Activated CD4-positive, alpha-beta T cell treated with anti-CD3 and anti-CD28 coated beads, Interleukin-2, amount 50 U/mL, for 16 hours (primary cell): ENCODE measurements around the gene SCAP.

ENCODE experiments used
- DNase-seq: peaks from one replicate; pipeline ENCODE4 v3.0.0-alpha.2; 2020

SCAP gene

DNA sequence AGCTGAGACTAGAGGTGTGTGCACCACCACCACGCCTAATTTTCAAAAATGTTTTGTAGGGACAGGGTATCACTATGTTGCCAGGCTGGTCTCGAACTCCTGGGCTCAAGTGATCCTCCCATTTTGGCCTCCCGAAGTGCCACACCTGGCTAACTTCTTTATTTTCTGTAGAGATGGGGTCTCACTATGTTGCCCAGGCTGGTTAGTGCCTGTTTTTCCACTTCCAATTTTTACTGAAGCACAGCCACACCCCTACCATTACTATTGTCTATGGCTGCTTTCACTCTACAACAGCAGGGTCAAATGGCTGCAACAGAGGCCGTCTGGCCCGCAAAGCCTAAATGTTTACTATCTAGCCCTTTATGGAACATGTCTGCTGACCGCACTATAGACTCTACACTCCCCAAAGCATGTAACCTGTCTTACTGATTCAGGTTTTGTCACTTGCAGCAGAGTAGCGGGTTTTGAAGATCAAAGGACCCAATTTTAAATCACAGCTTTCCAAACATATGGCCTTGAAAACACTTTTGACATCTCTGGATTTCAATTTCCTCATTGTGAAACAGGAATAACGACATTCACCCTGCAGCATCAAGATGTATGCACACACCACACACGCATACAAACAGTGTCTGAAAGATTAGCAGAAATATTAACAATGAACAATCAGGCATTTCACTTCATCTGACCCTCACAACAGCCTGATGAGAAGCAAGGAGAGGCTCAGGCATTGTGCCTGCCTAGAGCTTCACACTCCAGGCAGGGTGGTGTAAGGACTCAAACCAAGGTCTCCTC is 46.1 kb downstream of the SCAP start:
- DNase-seq, result no peak

DNA sequence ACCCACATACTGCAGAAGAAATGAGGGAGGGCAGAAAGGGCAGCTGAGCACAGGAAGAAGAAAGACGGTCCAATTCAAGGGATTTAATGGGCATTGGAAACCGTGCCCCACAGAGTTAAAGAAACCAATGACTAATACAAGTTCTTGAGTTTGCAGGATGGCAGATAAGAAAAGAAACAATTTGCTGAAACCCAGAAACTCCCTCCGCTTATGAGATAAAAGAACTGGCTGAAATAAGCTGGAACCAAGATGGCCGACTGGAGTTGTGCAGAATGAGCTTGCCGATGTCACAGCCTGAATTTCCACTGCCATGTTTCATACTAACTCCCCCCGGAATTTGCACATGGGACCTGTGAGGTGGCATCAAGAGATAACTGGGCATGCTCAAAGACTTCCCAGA is 47.1 kb downstream of the SCAP start:
- no peak for DNase-seq

DNA sequence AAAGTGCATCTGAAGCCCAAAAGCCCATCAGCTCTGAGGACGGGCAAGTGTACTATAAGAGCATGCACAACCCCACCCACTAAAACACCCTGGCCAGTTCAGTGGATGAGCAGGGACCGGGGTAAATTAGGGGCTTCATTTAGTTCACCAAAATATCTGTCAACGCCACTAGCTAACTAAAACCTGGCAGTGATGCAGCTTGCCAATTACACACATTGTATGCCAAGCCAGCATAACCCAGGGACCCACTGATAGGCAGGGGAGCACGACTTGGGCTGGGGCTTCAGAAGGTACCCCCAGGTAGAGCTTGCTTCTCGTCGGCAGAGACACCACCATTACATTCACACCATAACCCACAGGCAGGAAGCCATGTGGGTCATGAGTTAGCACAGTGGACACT is 47.9 kb downstream of the SCAP start:
- DNase-seq, result no peak

DNA sequence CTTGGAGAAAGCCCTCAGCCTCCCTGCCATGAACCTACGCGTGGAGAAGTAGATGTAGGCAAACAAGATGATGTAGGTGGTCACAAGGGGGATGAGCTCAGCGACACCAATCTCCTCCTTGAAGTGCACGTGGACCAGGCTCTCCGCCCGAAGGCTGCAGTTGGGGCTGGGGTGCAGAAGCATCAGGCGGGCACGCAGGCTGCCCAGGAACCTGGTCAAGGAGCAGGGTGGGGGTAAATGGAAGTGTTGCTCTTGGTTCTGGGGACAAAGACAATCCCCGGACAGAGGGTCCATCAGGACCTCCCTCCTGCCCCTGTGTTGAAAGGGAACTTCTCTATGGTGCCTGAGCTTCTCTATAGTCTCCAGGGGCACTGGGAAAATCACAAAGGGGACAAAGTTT is 49.8 kb downstream of the SCAP start:
- DNase-seq, result no peak

DNA sequence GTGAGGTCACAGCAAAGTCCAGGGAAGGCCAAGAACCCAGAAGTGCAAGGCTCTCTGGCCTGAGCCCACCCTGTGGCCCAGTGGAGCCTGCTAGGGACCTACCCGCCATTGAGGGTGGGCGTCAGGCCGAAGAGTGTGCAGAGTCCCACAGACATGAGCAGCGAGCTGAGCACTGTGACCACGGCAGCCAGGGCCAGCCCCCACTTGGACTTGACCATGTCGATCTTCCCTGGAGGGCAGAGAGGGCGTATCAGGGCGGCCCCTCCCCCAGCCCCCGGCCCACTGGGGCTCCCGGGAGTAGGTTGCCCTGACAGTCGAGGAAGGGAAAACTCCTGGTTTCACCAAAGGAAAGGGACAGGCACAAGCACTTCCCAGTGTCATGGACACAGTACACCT is 50.4 kb downstream of the SCAP start:
- no peak for DNase-seq

DNA sequence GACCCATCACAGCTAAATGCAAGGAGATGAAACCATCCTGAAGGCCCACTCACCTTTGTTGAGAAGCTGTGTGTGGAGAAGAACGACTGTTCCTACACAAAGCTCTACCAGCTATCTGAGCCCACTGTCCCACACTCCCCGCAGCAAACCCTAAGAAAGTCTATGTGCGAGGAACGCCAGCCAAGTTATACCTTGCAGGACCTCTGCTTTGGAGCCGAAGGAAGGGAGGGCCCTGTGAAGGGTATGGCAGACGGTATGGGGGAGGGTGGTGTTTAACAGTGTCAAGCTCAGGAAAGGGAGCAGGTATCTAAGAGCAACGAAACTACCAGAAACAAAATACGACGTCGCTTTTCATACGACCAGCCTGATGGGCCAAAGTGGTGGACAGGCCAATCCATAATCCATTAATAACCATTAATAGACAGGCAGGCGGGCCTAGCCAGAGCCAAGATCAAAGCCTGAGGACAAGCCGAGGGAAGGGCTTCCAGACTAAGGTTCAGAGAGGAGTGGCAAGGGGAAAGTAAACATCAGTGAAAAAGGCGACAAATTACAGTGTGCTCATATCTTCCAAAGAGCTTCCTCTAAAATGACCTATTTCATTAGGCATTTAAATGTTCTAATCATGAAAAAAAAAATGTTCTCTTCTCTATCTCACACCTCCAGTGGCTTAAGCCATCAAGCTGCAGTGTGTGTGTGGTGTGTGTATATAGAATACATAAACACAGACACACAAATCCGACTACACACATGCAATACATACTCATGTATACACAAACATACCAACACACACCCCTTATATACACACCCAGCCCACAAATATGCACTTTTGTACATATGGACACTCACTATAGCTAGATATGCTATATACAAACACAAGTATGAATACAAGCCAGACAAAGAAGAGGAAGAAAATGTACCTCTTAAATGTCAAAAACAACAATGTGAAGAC is 51.0 kb downstream of the SCAP start:
- no peak for DNase-seq

DNA sequence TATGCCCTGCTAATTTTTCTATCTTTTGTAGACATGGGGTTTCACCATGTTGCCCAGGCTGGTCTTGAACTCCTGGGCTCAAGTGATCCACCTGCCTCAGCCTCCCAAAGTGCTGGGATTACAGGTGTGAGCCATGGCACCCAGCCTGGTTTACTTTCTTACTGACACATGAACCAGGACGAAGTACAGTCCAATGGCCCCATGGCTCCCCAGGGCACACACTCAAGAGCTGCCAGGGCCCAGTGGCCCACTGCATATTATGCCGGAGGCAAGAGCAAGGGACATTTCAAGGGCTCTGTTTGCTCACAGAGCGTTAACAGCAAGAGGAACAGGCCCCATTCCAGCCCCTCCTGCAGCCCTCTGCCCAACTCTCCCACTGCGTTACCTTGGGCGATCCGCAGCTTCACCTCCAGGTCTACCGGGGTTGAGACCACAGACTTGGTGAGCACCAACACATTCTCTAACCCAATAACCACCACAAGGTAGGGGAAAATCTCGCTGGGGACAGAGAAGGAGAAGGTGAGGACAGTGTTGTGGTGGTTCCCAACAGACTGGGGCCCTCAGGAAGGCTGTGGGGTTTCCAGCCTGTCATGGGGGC is 52.1 kb downstream of the SCAP start:
- no peak for DNase-seq

DNA sequence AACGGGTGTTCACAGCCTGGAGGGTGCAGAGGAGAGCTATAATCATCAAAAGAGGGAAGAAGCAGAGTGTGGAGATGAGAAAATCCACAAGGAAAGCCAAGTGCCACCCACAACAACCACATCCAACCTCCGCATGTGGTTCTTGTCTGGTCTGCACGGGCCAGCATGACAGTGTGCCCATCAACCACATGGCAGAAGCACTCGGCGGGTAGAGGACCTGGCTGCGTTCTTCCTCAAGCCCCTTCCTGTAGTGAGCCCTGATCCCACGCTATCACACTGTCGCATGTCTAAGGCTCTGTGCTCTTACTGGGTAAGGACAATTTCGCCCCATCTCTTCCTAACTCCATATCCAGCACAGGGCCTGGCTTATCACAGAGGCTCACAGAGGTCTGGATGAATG is 53.0 kb downstream of the SCAP start:
- DNase-seq, result no peak

DNA sequence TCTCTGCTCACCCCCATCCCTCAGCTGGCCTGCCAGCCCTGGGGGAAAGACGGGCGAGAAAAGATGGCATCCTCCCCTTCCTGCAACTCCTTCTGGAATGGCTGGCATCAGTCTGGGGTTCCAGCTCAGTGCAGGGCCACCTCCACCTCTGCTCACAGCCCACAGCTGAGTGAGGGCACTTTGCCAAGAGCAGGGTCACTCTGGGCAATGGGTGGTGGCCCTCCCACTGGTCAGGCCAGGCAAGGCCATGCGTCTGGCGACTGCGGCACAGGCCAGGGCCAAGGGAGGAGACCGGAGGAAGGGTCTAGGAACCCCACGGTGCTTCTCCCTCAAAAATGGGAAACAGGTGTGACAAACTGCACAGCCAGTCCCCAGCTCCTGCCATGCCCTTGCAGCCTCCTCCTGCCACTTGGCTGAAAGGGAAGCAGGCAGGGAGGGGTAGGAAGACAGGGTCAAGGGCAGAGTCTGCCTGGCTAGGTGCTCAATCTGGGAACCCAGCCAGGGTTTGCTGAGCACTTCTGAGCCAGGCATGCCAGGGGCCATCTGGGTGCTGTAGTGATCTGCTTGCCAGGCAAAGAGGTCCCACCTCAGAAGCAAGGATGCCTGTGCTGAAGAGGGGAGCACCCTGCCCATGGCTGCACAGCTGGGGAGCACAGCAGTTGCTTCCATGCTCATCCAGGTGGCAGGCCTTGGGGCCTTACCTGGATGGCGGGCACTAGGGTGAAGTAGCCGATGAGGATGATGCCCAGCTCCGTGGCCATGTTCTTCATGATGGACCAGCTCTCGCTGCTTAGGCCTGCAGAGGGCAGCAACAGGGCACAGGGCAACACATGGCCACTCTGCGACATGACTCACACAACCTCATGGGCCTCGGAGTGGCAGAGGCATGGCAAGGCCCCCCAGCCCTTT is 53.7 kb downstream of the SCAP start:
- DNase-seq, result peak; percentile 23

DNA sequence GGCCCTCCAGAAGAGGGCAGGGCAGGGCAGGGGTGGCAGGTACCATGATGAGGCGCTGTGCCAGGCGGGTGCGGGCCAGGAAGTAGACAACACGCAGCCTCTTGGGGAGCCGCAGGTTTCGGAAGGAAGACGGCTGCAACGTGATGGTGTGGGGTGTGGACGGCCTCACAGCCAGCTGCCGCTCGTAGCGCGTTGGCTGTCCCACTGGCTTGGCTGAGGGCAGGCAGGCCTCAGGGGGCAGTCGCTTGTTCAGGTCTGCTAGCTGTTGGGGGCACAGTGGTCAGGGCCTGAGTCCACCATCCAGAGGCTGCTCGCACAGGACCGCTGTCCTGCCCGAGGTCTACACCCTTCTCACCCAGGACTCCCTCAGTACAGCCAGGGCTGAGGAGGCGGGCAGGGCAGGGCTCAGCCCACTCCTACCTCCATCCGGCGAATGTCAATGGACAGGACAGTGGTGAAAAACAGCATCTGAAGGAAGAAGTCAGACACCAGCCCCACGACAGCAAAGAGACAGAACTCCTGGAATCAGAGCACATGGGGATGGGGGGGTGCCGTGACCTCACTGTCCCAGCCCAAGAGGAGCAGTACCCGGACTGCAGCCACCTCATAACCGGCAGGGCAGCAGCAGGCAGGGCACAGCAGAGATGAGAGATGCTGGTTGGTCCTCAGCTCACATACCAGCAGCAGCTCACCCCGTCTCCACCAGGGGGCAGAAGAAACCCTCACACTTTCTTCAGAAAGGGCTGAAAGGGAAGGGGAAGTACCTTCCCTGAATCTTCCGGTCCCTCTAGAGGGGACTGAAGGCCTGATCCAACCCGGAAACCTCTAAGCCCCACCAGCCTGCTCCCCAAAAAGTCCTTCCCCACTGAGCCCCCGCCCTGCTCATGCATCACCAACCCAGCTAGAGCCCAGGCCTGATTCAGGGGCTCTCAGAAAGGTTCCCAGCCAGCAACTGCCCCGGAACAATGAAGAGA is 54.9 kb downstream of the SCAP start:
- DNase-seq, result peak; percentile 94

DNA sequence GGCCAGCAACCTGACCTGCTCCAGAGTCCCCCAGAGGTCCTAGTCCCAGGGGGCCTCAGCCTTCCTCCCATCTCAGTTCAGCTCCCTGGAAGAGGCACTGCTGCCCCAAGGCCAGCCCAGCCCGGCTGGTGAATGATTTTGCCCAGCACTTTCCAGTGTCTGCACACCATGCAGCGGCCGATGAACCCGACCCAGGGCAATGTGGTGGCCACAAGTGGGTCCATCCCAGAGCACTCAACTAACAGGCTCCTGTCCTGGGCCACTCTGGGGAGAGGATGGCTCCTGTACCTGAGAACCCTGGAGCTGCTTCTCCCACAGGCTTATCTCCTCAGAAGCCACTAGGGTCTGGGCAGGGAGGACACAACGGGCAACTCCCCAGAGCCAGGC is 55.7 kb downstream of the SCAP start:
- no peak for DNase-seq

DNA sequence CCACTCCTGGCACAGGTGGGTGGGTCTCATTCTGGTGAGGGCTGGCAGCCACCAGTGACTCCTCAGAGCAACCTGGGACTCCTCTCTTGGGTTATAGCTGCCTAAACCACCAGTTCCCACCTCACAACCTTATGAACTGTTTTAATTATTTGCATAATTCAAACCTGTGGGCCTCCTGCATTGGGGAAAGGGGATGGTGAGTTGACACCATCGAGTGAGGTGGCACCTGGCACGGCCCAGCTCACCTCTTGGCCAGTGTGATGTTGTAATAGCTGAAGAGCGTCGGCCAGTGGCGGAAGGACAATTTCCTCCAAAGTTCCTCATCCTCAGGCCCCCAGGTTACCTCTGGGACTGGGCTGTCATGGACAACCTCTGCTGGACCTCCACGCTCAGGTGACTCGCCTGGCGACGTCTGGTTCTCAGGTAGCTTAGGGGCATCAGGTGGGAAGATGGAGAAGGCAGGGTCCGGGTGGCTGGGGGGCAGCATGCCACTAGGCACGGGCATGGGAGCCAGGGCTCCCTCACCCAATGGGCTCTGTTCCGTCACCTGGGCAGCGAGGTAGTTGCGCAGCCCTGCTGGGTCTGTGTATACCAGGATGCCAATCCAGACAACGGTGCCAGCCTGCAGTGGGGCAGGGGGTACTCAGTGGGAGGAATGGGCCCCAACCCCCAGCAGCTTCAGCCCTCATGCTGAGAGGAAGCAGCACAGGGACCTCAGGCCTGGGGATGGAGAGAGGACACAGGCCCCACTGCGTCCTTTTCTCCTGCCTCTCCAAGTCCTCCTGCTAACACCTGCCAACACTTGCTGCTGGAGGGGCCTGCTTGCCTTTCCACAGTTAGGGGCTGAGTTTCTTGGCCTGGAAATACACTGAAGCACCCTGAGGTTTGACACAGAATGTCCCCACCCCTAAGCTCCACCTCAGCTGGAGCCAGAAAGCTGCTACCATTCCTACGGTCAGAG is 56.4 kb downstream of the SCAP start:
- no peak for DNase-seq

DNA sequence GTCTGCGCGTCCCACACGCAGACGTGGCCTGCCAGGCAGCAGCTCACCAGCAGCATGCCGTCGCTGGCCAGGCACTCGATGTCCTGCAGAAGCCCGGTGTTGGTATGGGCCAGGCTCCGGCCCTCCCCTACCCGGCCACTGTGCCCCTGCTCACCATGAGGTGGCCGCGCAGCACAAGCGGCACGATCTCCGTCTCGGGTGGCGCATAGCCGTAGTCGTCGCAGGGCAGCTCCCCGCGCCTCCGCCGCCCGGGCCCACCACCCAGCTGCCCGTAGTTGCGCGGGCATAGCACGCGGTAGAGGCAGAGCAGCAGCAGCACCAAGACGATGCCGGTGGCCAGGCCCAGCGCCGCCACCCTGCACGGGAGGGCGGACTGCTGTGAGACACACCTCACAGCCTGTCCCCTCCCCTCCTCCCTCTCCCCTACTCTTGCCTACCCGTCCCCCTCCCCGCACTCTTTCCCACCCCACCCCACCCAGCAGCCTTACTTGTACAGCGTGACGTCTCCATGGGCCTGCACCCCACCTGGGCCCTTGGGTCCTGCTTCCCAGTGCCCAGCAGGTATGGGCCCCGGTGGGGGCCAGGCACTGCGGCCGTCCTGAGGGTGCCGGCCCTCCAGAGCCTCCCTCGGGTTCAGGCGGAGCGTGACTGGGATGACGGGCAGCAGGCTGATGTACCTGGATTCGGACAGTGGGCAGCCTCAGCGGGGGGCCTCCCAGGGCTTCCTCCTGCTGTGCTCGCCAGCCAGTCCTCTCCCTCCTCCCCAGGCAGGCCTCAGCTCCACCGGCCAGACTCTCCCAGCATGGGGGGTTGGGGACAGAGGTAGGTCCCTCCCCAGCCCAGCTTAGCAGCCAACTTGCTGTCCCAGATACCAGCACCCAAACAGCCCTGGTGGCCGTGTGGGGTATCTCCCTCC is 57.3 kb downstream of the SCAP start:
- no peak for DNase-seq

DNA sequence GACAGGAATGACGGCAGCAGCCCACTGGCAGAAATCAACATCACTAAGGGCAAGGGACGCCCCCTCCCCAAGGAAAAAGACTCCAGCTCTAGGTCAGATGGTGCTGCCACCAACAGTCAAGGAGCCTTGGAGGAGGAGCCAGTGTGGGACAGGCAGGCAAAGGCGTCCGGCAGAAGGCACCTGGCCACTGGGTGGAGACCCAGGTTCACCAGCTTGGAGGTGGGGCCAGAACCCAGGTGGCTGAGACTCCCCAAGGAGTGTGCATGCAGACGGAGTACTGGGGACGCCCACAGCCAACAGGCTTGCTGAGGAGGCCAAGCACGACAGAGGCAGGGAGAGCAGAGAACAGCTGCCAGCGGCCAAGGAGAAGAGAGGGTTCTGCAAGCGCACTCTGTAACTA is 59.7 kb downstream of the SCAP start:
- DNase-seq, result no peak

DNA sequence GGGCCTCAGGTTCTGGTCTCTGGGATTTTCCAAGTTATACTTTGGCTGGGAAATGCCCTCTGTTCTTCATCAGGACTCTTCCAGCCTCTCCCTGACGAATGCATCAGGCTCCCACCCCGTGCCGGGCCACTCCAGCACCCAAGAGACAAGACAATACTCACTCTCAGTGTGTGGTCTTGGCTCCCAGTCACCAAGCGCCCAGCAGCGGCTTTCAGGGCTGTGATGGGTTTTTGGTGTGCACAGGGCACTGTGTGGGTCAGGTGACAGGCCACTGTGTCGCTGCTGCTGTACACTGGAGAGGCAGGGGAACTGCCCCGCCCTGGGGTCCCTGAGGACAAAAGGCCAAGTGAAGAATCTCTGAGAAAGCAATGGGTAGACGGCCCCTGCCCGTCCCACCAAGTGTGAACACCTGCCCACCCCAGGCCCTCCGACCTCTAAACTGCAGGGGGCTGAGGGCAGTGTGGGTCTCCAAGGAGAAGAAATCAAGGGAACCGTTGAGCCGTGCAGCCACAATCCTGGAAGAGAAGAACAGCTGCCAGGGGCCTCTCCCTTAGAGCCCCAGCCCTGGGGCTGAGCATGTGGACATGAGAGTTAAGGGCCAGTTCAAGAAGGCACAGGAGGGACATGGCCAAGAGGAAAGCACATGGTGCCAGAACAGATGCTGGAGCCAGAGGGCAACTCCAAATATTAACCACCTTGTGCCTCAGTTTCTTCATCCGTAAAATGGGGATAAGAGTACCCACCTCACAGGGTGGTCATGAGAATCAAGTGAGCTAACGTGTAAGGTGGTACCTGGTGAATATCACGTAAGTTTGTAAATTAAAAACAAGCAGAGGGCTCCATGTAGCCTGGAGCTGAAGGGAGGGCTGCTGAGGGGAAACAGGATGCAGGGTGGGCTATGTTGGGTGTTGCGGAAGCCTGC is 60.8 kb downstream of the SCAP start:
- no peak for DNase-seq

DNA sequence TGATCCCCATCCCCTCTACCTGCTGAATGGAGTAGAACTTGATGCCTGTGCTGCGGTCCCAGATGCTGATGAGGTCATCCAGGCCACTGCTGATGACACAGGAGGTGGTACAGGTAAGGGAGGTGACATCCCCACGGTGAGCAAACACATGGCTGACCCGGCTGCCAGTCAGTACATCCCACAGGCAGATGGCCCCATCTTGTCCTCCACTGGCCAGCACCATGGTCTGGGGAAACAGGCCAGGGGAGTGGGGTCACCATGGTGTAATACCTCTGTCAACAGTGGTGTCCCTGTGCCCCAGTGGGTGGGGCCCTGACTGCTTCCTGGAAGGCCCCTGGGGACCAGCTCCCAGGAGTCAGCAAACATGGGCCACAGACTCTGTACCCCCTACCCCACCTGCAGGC is 61.6 kb downstream of the SCAP start:
- DNase-seq, result no peak

DNA sequence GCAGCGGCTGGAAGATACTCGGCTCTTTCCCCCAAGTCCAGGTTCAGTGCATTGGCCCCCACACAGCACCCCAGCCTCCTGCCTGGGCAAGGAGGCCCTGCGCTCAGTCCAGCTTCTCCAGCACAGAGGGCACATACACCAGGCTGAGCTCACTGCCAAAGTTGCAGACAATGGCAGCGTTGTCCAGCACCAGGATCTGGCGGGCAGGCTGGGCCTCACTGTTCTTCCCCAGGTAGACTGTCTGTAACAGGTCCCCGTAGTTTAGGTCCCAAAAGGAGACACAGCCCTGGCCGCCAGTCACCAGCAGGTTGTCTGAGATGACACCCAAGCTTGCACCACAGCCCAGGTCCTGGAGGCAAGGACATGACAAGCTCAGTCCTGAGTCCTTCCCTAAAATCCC is 62.0 kb downstream of the SCAP start:
- DNase-seq, result no peak
